Panc1 (cell line): Measurements from ENCODE around the gene DENND6A.

Experiments
- POLR2AphosphoS5 ChIP-seq: IDR thresholded peaks from 2 replicates; pipeline ENCODE4 v1.6.1; 2012; ENCODE audit warnings: mild to moderate bottlenecking, low read depth, low read length, moderate library complexity
- TCF7L2 ChIP-seq: IDR thresholded peaks from 2 replicates; pipeline ENCODE4 v1.6.1; 2011; ENCODE audit warnings: mild to moderate bottlenecking, low read depth, low read length, inconsistent platforms
- TF ChIP-seq, protein P1 (sequence below): fragments of 450-650 bp; IDR thresholded peaks from 2 replicates; pipeline ENCODE4 v1.5.1; 2017; ENCODE audit warnings: mild to moderate bottlenecking

DNA sequence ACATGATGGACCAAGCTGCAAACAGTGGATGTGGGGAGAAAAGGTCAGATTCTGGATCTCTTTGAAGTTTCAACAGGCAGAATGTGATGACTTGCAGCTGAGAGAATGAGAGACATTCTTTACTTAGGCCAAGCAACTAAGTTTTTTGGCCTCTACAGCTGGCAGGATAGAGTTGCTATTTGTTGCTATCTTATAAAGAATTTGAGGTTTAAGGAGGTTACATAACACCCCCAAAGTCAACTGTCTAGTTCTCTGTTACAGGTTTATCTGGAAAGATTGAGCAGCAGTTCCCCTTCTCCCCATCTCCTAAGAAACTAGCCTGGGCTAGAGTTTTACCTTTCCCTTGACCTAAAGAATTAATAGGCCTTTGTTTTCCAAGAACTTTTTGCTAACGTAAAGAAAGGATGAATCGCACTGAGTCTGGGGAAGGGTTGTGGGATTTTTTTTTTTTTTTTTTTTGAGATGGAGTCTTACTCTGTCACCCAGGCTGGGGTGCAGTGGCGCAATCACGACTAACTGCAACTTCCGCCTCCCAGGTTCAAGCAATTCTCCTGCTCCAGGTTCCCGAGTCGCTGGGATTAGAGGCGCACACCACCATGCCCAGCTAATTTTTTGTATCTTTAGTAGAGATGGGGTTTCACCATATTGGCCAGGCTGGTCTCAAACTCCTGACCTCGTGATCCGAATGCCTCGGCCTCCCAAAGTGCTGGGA lies 36.6 kb upstream of the DENND6A start:
- TF ChIP-seq, protein P1, sequence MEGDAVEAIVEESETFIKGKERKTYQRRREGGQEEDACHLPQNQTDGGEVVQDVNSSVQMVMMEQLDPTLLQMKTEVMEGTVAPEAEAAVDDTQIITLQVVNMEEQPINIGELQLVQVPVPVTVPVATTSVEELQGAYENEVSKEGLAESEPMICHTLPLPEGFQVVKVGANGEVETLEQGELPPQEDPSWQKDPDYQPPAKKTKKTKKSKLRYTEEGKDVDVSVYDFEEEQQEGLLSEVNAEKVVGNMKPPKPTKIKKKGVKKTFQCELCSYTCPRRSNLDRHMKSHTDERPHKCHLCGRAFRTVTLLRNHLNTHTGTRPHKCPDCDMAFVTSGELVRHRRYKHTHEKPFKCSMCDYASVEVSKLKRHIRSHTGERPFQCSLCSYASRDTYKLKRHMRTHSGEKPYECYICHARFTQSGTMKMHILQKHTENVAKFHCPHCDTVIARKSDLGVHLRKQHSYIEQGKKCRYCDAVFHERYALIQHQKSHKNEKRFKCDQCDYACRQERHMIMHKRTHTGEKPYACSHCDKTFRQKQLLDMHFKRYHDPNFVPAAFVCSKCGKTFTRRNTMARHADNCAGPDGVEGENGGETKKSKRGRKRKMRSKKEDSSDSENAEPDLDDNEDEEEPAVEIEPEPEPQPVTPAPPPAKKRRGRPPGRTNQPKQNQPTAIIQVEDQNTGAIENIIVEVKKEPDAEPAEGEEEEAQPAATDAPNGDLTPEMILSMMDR: no peak
- TF ChIP-seq TCF7L2: no peak
- TF ChIP-seq POLR2AphosphoS5: no peak
